Testis (tissue), 5 donors: ENCODE results near the gene RNF128. TPM values are rescaled to one million over a fixed set of nuclear protein-coding genes. Genes with fewer than 3 reads are reported as not detected.

ENCODE experiments used
- DNase-seq: peaks from one replicate; pipeline ENCODE4 v3.0.0-alpha.2; 2019
- H3K27ac ChIP-seq, 2 donors: fragments of 200-600 bp; sonication (generic); one replicate each; pipeline ENCODE4 v1.5.1; 2019
- H3K27me3 ChIP-seq: fragments of 200-600 bp; sonication (generic); one replicate; pipeline ENCODE4 v1.5.1; 2019
- H3K36me3 ChIP-seq: fragments of 200-600 bp; sonication (generic); one replicate; pipeline ENCODE4 v1.5.1; 2017; ENCODE audit warnings: low read depth; ENCODE audit errors: missing control alignments
- H3K4me1 ChIP-seq: fragments of 200-600 bp; sonication (generic); one replicate; pipeline ENCODE4 v1.5.1; 2019
- H3K4me3 ChIP-seq, 2 donors: fragments of 200-600 bp; sonication (generic); one replicate each; pipeline ENCODE4 v1.5.1; 2017 to 2019
- H3K9me3 ChIP-seq: fragments of 200-600 bp; sonication (generic); one replicate; pipeline ENCODE4 v1.5.1; 2017
- POLR2A ChIP-seq: fragments of 450-650 bp; IDR thresholded peaks from one replicate; pipeline ENCODE4 v1.6.1; 2017; ENCODE audit warnings: antibody characterized with exemption, mild to moderate bottlenecking, moderate library complexity
- WGBS, 2 donors: methylation state at CpG; one replicate each; pipeline ENCODE4 v1.1.5; 2018; 5-methylcytosine and 5-hydroxymethylcytosine counted together
- intact Hi-C: fragments of 100-400 bp; cut with DNase I; formaldehyde crosslinking; loops from one replicate; pipeline ENCODE4 v1.15.1; 2023; ENCODE audit warnings: low total_unique reads
- long read RNA-seq, 2 donors: transcript quantifications; one replicate each; lab custom pipeline, GENCODE V29; 2026
- polyA plus RNA-seq: library from polyadenylated mRNA; stranded (reverse); fragments of 350-450 nt; fragmentation: Illumina TruSeq; extraction: RNeasy Lipid Tissue Mini Kit (QIAGEN cat#74804); gene quantifications from one replicate; pipeline ENCODE4 v1.2.3, GENCODE V29; 2014; ENCODE audit warnings: low read depth, low replicate concordance; ENCODE audit not compliant: insufficient read depth
- total RNA-seq, 2 donors: library from RNA; depleted of rRNA; stranded (reverse); fragments of >200 nt; gene quantifications; one replicate each; pipeline ENCODE4 v1.2.3, GENCODE V29; 2016
- TF ChIP-seq, protein P1 (sequence below), 3 experiments: fragments of 450-650 bp in 2 of 3; fragments of 200-600 bp in 1 of 3; sonication (generic) in 1 of 3; IDR thresholded peaks; one replicate each; pipeline ENCODE4 v1.5.1; 2016 to 2019; ENCODE audit warnings: antibody characterized with exemption in 3 of 3, mild to moderate bottlenecking in 2 of 3, moderate library complexity in 1 of 3

RNF128 gene, protein sequence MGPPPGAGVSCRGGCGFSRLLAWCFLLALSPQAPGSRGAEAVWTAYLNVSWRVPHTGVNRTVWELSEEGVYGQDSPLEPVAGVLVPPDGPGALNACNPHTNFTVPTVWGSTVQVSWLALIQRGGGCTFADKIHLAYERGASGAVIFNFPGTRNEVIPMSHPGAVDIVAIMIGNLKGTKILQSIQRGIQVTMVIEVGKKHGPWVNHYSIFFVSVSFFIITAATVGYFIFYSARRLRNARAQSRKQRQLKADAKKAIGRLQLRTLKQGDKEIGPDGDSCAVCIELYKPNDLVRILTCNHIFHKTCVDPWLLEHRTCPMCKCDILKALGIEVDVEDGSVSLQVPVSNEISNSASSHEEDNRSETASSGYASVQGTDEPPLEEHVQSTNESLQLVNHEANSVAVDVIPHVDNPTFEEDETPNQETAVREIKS
- total RNA-seq (1 to 10 TPM; 1.4 to 1.5 TPM), polyA plus RNA-seq (1.5 TPM)
- long read RNA-seq, donor 1, partial matches to known transcripts = 0 of 1 reads
- long read RNA-seq, donor 1, other reads (novel, unspliced or antisense) = 0 of 1 reads
- long read RNA-seq, donor 2 = 0 reads

DNA sequence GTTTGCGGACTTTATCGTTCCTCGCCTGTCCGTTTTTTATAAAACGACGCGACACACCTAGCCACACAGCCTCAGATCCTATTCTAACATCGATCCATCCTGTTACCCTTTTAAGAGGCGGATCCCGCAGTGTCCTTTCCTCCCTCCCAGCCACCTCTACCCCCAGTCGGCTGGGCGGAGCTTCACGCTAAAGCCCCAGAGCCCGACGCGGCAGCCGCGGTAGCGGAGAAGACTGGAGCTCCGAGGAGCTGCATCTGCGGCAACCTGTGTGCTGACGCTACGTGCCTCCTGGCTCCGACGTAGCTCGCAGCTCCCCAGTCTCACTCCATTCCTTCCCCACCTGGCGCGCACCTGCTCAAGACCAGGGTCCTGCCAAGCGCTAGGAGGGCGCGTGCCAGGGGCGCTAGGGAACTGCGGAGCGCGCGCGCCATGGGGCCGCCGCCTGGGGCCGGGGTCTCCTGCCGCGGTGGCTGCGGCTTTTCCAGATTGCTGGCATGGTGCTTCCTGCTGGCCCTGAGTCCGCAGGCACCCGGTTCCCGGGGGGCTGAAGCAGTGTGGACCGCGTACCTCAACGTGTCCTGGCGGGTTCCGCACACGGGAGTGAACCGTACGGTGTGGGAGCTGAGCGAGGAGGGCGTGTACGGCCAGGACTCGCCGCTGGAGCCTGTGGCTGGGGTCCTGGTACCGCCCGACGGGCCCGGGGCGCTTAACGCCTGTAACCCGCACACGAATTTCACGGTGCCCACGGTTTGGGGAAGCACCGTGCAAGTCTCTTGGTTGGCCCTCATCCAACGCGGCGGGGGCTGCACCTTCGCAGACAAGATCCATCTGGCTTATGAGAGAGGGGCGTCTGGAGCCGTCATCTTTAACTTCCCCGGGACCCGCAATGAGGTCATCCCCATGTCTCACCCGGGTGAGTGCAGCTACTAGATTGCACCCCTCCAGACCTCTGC, at the start of gene RNF128:
Gene RNF128, plus strand, starts transcription at position 217 of the 953 bp plus-strand sequence. Its CDS starts 213 bp downstream, at position 430.
- no peaks in the 10 kb centered on the region for H3K4me1 ChIP-seq
- H3K4me3 ChIP-seq = peak within 1 kb of the TSS; percentile 15 to 54
- H3K9me3 ChIP-seq = no peaks in the 10 kb centered on the region
- 3% methylated on average over 13 to 31 of the region's 79 CpGs for WGBS, 2 donors
- H3K27ac ChIP-seq = no peak within 1 kb of the TSS
- peak; percentile 41 for DNase-seq
- no peaks in the 10 kb centered on the region for H3K36me3 ChIP-seq
- intact Hi-C loops = no loop called here
- no peaks in the 10 kb centered on the region for H3K27me3 ChIP-seq
- no peak for TF ChIP-seq POLR2A
- TF ChIP-seq, protein P1, sequence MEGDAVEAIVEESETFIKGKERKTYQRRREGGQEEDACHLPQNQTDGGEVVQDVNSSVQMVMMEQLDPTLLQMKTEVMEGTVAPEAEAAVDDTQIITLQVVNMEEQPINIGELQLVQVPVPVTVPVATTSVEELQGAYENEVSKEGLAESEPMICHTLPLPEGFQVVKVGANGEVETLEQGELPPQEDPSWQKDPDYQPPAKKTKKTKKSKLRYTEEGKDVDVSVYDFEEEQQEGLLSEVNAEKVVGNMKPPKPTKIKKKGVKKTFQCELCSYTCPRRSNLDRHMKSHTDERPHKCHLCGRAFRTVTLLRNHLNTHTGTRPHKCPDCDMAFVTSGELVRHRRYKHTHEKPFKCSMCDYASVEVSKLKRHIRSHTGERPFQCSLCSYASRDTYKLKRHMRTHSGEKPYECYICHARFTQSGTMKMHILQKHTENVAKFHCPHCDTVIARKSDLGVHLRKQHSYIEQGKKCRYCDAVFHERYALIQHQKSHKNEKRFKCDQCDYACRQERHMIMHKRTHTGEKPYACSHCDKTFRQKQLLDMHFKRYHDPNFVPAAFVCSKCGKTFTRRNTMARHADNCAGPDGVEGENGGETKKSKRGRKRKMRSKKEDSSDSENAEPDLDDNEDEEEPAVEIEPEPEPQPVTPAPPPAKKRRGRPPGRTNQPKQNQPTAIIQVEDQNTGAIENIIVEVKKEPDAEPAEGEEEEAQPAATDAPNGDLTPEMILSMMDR (IDR thresholded peaks at IDR 0.05) = no peak

DNA sequence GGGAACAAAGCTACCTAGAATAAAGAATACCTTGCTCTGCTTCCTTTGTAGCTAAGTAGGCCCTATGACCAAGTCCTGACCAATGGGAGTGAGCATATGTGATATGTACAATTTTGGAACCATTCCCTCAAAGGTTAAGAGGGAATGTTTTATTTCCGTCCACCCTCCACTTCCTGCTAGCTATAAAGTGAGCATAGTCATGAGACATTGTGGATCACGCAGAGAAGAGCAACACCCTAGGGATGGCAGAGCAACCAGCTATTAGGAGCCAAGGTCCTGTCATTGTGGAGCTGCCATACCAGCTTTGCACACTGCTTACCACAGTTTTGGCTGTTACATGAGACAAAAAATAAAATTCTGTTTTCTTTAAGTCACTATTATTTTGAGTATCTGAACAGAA, 45.8 kb upstream of the RNF128 start:
- Histone ChIP-seq H3K4me3 (no peak overlapping the region), H3K27me3 (no peaks in the 10 kb centered on the region), H3K9me3 (no peaks in the 10 kb centered on the region), H3K27ac (no peak overlapping the region), H3K4me1 (no peaks in the 10 kb centered on the region), H3K36me3 (no peaks in the 10 kb centered on the region)
- TF ChIP-seq, protein P1 (IDR thresholded peaks at IDR 0.05) = no peak
- TF ChIP-seq POLR2A = no peak
- no peak for DNase-seq
- intact Hi-C loops = no loop called here
- WGBS, 2 donors = 73 to 74% methylated on average over 2 of the region's 2 CpGs

DNA sequence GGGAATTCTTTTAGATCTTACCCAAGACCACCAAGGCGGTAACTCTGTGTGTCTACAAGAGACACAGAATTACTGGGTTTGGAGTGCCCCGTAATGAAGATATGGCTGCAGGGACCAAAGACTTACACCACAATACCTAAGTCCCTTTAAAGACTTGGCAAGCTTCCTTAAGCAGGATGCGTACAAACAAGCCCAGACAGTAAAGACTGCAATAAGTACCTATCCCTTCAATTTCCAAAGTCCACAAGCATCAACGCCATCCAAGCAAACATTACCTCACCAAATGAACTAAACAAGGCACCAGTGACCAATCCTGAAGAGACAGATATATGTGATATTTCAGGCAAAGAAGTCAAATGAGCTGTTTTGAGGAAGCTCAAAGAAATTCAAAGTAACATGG, 42.3 kb upstream of the RNF128 start:
- H3K36me3 ChIP-seq = no peaks in the 10 kb centered on the region
- DNase-seq = no peak
- H3K27me3 ChIP-seq = no peaks in the 10 kb centered on the region
- no peaks in the 10 kb centered on the region for H3K4me1 ChIP-seq
- no peak overlapping the region for H3K27ac ChIP-seq
- 95 to 100% methylated on average over 3 to 4 of the region's 4 CpGs for WGBS, 2 donors
- TF ChIP-seq POLR2A = no peak
- H3K4me3 ChIP-seq = no peak overlapping the region
- H3K9me3 ChIP-seq = no peaks in the 10 kb centered on the region
- intact Hi-C loops = no loop called here

DNA sequence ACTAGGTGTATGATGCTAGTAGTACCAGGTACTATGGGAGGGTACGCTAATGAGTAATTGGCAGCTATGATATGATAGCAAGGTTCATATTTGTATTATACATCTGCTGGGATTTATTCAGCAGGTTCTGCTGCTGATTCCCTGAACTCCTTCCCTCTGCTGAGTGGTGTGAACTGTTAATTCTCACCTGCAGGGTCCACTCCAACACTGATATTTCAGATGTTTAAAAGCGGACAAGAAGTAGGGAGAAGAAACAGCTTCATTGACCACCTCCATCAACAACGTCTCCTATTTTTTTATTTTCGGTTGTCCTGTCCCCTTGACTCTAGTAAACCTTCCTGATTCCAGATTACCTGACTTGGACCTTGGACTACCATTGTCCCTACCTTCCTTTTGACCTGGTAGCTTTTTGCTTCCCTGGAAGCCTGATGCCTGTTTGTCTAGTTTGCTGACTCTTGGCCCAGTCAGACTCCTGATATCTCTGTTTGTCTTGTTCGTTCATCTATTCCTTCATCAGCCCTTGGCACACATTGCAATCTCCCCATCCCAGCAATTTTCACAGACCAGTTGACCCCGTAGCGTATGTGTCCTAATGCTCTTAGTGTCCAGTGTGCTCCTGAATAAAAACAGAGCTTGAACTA, 34.0 kb upstream of the RNF128 start:
- intact Hi-C loops = no loop called here

More for the DNA sequence above, 34.0 kb upstream of the RNF128 start:
- no peak overlapping the region for H3K27ac ChIP-seq
- no peaks in the 10 kb centered on the region for H3K36me3 ChIP-seq
- WGBS, 2 donors = 82 to 87% methylated on average over 7 of the region's 7 CpGs
- H3K4me1 ChIP-seq = no peaks in the 10 kb centered on the region
- no peaks in the 10 kb centered on the region for H3K9me3 ChIP-seq
- no peak for DNase-seq
- TF ChIP-seq, protein P1 (IDR thresholded peaks at IDR 0.05) = no peak
- TF ChIP-seq POLR2A = no peak
- no peaks in the 10 kb centered on the region for H3K27me3 ChIP-seq
- H3K4me3 ChIP-seq = no peak overlapping the region
